K562 (cell line): ENCODE results near the gene VEGFB. TPM values are rescaled to one million over a fixed set of nuclear protein-coding genes. Genes with fewer than 3 reads are reported as not detected.

Source experiments
- BMI1 ChIP-seq: fragments of 150-350 bp; IDR thresholded peaks from 2 replicates; pipeline ENCODE4 v1.6.1; 2014; ENCODE audit warnings: low read length
- EP400 ChIP-seq: fragments of 450-650 bp; IDR thresholded peaks from 2 replicates; pipeline ENCODE4 v1.6.1; 2017; ENCODE audit warnings: antibody characterized with exemption, mild to moderate bottlenecking, moderate library complexity
- JUN ChIP-seq, 2 experiments: sonication (generic) in 1 of 2; formaldehyde crosslinking in 1 of 2; IDR thresholded peaks; 2 replicates each; pipeline versions ENCODE4 v1.6.1 to v1.8.0; 2012 to 2022; ENCODE audit warnings: borderline replicate concordance in 2 of 2, mild to moderate bottlenecking in 2 of 2, improper control_type of control experiment in 1 of 2, low read depth in 1 of 2, low read length in 1 of 2, missing genetic modification reagents in 1 of 2
- PURB ChIP-seq: sonication (generic); formaldehyde crosslinking; IDR thresholded peaks from 2 replicates; pipeline ENCODE4 v1.9.0; 2021; ENCODE audit warnings: low read depth, mild to moderate bottlenecking, missing genetic modification reagents
- RBM25 ChIP-seq: fragments of 200-400 bp; formaldehyde crosslinking; IDR thresholded peaks from 2 replicates; pipeline ENCODE4 v1.6.1; 2018; ENCODE audit warnings: low read length, low read depth, moderate library complexity; ENCODE audit not compliant: severe bottlenecking
- RBM39 ChIP-seq: fragments of 200-400 bp; formaldehyde crosslinking; optimal IDR thresholded peaks from 2 replicates; pipeline ENCODE3; 2018; ENCODE audit warnings: low read depth, low read length
- STAT5B ChIP-seq: fragments of 250-450 bp; sonication (Bioruptor Pico); IDR thresholded peaks from 2 replicates; pipeline ENCODE4 v1.8.0; 2021; ENCODE audit warnings: mild to moderate bottlenecking, inconsistent platforms
- polyA plus RNA-seq, 8 experiments: library from polyadenylated mRNA; depleted of rRNA in 4 of 8; stranded (reverse) in 5 of 8; unstranded in 3 of 8; fragments of >200 nt; fragmentation: Nextera tagmentation in 2 of 8; fragmentation: Illumina TruSeq in 1 of 8; extraction: Ambion mirVana in 2 of 8; extraction: Trizol in 1 of 8; gene quantifications; 2 replicates each; pipeline versions ENCODE4 v1.2.1 to v1.2.3, GENCODE V29; 2011 to 2014; ENCODE audit warnings: inconsistent platforms in 1 of 8, missing spikeins in 1 of 8
- total RNA-seq, 7 experiments: library from RNA; depleted of rRNA in 6 of 7; stranded (reverse); fragments of >200 nt in 6 of 7; fragmentation: Illumina TruSeq in 2 of 7; extraction: Trizol in 2 of 7; gene quantifications; 2 replicates each; pipeline versions ENCODE4 v1.2.1 to v1.2.3, GENCODE V29; 2011 to 2021; ENCODE audit warnings: low replicate concordance in 1 of 7
- TF ChIP-seq, protein P1 (sequence below), 2 experiments: IDR thresholded peaks; 2 replicates each; pipeline ENCODE4 v1.6.1; 2012; ENCODE audit warnings: improper control_type of control experiment in 2 of 2, low read depth in 2 of 2, low read length in 2 of 2, borderline replicate concordance in 1 of 2
- TF ChIP-seq, protein P2 (sequence below): fragments of 250-450 bp; sonication (Bioruptor Pico); IDR thresholded peaks from 2 replicates; pipeline ENCODE4 v1.8.0; 2022; ENCODE audit warnings: inconsistent platforms
- TF ChIP-seq, protein P3 (sequence below): fragments of 250-450 bp; sonication (Bioruptor Pico); IDR thresholded peaks from 2 replicates; pipeline ENCODE4 v1.9.0; 2021; ENCODE audit warnings: mild to moderate bottlenecking
- TF ChIP-seq, protein P4 (sequence below): fragments of 250-450 bp; sonication (Bioruptor Pico); IDR thresholded peaks from 2 replicates; pipeline ENCODE4 v1.4.0; 2020; ENCODE audit warnings: mild to moderate bottlenecking, moderate library complexity

VEGFB gene
- total and polyA plus RNA-seq, 9 of the 15 experiments (the other 6 are each of a cell fraction or from before 2014, with no cell fraction given): 11.0 to 83.4 (median 25.7) TPM

DNA sequence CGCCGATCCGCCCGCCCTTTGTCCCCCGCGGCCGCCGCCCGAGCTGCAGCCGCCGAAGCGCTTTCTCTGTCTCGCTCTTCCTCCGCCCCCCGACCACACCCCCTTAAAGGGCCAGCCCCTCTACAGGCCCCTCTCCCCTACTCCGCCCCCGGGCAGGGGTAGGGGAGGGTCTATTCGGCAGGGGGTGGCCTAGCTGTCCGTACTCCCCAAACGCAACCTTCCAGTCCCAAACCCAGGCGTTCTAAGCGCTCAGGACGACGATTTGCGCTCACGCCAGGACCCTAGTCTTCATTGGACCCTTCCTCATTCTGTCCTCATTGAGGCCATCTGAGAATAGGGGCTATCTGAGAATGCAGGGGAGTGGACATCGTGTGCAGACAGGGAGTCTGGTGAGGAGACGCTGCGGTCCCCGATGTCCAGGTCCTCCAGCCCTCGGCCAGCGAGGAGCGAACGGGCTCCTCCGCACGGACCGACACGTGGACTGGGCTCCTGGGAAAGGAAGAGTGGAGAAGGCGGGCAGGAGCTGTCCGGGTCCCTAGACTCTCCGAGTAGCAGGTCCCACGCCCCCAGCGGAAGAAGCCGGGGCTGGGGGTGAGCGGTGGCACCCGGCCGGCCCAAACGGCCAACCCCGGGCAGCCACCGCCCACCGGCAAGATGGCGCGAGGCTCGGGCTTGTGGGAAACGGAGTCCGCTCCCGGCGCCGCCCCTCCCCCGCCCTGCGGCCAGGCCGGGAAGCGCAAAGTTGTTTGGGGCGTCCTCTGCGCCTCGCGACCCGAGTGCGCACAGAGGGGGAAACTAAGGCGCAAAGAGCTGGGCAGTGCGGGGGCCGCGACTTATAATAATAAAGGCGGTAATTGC, 12.7 kb downstream of the VEGFB start, which contains the start of gene PPP1R14B (continued):
- TF ChIP-seq, protein P1, sequence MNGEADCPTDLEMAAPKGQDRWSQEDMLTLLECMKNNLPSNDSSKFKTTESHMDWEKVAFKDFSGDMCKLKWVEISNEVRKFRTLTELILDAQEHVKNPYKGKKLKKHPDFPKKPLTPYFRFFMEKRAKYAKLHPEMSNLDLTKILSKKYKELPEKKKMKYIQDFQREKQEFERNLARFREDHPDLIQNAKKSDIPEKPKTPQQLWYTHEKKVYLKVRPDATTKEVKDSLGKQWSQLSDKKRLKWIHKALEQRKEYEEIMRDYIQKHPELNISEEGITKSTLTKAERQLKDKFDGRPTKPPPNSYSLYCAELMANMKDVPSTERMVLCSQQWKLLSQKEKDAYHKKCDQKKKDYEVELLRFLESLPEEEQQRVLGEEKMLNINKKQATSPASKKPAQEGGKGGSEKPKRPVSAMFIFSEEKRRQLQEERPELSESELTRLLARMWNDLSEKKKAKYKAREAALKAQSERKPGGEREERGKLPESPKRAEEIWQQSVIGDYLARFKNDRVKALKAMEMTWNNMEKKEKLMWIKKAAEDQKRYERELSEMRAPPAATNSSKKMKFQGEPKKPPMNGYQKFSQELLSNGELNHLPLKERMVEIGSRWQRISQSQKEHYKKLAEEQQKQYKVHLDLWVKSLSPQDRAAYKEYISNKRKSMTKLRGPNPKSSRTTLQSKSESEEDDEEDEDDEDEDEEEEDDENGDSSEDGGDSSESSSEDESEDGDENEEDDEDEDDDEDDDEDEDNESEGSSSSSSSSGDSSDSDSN (IDR thresholded peaks at IDR 0.05; ENCODE audit: borderline replicate concordance in 1 of 2, low read depth in 2 of 2, low read length in 2 of 2): peak; percentile 69 to 73; a peak in 2 of 4 replicates
- TF ChIP-seq PURB (CRISPR knock-in tag): no peak
- TF ChIP-seq BMI1: no peak
- TF ChIP-seq, protein P2, sequence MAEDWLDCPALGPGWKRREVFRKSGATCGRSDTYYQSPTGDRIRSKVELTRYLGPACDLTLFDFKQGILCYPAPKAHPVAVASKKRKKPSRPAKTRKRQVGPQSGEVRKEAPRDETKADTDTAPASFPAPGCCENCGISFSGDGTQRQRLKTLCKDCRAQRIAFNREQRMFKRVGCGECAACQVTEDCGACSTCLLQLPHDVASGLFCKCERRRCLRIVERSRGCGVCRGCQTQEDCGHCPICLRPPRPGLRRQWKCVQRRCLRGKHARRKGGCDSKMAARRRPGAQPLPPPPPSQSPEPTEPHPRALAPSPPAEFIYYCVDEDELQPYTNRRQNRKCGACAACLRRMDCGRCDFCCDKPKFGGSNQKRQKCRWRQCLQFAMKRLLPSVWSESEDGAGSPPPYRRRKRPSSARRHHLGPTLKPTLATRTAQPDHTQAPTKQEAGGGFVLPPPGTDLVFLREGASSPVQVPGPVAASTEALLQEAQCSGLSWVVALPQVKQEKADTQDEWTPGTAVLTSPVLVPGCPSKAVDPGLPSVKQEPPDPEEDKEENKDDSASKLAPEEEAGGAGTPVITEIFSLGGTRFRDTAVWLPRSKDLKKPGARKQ (CRISPR knock-in tag): no peak
- peak; percentile 62 for TF ChIP-seq RBM39
- TF ChIP-seq JUN (IDR thresholded peaks at IDR 0.05; ENCODE audit: borderline replicate concordance, low read depth, low read length): peak; percentile 14; the same call in 1 of the 2 replicates
- TF ChIP-seq JUN (CRISPR knock-in tag; IDR thresholded peaks at IDR 0.05; ENCODE audit: borderline replicate concordance): no peak
- TF ChIP-seq, protein P3, sequence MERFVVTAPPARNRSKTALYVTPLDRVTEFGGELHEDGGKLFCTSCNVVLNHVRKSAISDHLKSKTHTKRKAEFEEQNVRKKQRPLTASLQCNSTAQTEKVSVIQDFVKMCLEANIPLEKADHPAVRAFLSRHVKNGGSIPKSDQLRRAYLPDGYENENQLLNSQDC (CRISPR knock-in tag): no peak
- TF ChIP-seq, protein P4, sequence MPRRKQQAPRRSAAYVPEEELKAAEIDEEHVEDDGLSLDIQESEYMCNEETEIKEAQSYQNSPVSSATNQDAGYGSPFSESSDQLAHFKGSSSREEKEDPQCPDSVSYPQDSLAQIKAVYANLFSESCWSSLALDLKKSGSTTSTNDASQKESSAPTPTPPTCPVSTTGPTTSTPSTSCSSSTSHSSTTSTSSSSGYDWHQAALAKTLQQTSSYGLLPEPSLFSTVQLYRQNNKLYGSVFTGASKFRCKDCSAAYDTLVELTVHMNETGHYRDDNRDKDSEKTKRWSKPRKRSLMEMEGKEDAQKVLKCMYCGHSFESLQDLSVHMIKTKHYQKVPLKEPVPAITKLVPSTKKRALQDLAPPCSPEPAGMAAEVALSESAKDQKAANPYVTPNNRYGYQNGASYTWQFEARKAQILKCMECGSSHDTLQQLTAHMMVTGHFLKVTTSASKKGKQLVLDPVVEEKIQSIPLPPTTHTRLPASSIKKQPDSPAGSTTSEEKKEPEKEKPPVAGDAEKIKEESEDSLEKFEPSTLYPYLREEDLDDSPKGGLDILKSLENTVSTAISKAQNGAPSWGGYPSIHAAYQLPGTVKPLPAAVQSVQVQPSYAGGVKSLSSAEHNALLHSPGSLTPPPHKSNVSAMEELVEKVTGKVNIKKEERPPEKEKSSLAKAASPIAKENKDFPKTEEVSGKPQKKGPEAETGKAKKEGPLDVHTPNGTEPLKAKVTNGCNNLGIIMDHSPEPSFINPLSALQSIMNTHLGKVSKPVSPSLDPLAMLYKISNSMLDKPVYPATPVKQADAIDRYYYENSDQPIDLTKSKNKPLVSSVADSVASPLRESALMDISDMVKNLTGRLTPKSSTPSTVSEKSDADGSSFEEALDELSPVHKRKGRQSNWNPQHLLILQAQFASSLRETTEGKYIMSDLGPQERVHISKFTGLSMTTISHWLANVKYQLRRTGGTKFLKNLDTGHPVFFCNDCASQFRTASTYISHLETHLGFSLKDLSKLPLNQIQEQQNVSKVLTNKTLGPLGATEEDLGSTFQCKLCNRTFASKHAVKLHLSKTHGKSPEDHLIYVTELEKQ (CRISPR knock-in tag): no peak
- TF ChIP-seq EP400: peak; percentile 95
- TF ChIP-seq RBM25: no peak
- TF ChIP-seq STAT5B (CRISPR knock-in tag): no peak
